NK-92 (cell line): ENCODE results near the gene GZMM.

Experiments used
- DNase-seq: peaks from one replicate; lab custom pipeline; 2025; ENCODE audit not compliant: unreplicated experiment; lab: John Stamatoyannopoulos, UW

Gene GZMM

GRCh38 chr19:543910-544608 is at the start of gene GZMM:
Gene GZMM (plus strand): TSS chr19:544053. CDS start chr19:544072, 19 bp downstream.
- no peak for DNase-seq

DNA sequence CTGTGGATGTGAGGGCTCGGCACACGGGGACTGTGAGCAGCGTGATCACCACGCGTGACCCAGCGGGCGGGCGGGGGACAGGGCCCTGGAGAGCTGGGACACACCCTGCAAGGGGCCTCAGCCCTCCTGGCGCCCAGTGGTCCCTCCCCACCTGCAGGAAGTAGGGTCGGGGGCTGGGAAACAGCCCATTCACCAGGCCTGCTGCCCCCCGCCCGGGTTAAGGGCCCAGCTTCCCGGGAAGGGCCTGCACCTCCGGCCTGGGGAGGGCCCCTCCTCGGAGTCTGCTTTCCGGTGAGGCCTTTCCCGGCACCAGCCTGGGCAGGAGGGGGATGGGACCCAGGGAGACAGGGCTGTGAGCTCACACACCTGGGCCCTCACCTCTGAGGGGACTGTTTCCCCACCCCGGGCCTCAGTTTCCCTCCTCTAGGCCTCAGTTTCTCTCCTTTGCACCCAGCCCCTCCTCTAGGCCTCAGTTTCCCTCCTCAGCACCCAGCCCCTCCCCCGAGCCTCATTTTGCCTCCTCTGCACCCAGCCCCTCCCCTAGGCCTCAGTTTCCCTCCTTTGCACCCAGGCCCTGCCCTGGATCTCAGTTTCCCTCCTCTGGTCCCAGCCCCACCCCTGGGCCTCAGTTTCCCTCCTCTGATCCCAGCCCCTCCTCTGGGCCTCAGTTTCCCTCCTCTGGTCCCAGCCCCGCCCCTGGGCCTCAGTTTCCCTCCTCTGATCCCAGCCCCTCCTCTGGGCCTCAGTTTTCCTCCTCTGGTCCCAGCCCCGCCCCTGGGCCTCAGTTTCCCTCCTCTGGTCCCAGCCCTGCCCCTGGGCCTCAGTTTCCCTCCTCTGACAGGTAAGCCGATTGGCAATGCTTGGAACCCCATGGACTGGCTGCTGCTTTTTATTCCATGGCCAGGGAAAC is 49.4 kb upstream of the GZMM start:
- no peak for DNase-seq

DNA sequence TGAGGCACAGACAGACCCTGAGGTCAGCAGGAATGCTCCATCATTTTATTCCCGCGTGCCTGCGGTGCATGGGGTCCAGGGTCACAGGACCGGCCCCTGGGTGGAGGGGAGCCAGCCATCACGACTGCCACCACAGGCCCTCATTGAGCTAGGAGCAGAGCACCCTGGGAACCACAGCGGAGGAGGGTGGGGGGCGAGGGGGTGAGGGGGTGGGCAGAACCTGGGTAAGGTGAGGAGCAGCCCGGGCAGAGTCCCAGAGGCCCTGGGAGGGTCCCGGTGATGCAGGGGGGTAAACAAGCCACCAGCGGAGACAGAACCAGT is 48.8 kb upstream of the GZMM start:
- DNase-seq = no peak

- no peak for DNase-seq
These were observed 48.3 kb upstream of the GZMM start for GRCh38 chr19:495402-496111.

- no peak for DNase-seq
These were observed 47.7 kb upstream of the GZMM start, which contains the start of gene MADCAM1 for GRCh38 chr19:496112-496665. Gene MADCAM1 (plus strand): TSS chr19:496486. CDS start chr19:496500, 14 bp downstream.

DNA sequence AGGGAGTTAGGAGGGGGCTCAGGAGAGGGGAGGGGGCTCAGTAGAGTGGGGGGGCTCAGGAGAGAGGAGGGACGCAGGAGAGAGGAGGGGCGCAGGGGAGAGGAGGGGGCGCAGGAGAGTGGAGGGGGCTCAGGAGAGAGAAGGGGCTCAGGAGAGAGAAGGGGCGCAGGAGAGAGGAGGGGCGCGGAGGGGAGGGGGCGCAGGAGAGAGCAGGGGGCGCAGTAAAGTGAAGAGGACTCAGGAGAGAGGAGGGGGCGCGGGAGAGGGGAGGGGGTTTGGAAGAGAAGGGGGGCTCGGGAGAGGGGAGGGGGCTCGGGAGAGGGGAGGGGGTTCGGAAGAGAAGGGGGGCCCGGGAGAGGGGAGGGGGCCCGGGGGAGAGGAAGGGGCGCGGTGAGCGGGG is 46.9 kb upstream of the GZMM start:
- no peak for DNase-seq

DNA sequence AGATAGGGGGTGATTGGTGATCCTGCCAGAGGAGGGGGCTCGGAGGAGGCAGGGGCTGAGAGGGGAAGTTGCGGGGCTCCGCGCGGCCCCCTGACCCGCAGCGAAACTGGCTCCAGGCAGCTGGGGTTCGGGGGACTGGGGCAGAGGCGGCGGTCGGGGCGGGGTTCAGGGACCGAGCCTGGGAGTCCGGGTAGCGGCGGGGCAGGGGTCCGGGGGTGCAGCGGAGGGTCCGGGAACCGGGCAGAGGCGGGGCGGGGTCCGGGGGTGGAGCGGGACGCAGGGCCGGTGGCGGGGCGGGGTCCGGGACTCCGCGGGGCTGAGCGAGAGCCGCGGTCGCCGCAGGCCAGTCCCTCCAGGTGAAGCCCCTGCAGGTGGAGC is 46.4 kb upstream of the GZMM start:
- DNase-seq = no peak

DNA sequence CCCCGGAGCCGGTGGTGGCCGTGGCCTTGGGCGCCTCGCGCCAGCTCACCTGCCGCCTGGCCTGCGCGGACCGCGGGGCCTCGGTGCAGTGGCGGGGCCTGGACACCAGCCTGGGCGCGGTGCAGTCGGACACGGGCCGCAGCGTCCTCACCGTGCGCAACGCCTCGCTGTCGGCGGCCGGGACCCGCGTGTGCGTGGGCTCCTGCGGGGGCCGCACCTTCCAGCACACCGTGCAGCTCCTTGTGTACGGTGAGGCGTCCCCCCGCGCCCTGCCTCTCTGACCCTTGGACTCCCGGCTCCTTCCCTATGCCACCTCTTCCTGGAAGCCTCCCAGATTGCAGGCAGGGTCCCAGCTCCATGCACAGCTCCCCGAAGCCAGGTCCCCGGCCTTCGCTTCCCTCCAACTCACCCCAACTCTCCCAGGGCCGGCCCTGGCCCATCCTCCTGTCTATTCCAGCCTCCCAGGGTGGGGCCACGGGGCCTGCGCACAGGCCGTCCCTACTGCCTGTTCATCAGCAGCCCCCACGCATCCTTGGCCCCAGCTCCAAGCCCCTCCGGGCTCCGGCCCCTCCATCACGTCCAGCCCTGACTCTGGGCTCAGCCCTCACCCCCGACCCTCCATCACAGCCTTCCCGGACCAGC is 45.9 kb upstream of the GZMM start:
- DNase-seq = no peak

DNA sequence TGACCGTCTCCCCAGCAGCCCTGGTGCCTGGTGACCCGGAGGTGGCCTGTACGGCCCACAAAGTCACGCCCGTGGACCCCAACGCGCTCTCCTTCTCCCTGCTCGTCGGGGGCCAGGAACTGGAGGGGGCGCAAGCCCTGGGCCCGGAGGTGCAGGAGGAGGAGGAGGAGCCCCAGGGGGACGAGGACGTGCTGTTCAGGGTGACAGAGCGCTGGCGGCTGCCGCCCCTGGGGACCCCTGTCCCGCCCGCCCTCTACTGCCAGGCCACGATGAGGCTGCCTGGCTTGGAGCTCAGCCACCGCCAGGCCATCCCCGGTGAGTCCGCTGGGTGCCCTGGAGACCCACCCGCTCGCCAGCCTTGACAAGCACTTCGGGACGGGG is 45.4 kb upstream of the GZMM start:
- no peak for DNase-seq

- no peak for DNase-seq
These were observed 44.8 kb upstream of the GZMM start for GRCh38 chr19:498977-499623.

- DNase-seq = no peak
These were observed 42.2 kb upstream of the GZMM start for GRCh38 chr19:501646-502045.

- DNase-seq = no peak
These were observed 39.2 kb upstream of the GZMM start for GRCh38 chr19:504616-505015.

DNA sequence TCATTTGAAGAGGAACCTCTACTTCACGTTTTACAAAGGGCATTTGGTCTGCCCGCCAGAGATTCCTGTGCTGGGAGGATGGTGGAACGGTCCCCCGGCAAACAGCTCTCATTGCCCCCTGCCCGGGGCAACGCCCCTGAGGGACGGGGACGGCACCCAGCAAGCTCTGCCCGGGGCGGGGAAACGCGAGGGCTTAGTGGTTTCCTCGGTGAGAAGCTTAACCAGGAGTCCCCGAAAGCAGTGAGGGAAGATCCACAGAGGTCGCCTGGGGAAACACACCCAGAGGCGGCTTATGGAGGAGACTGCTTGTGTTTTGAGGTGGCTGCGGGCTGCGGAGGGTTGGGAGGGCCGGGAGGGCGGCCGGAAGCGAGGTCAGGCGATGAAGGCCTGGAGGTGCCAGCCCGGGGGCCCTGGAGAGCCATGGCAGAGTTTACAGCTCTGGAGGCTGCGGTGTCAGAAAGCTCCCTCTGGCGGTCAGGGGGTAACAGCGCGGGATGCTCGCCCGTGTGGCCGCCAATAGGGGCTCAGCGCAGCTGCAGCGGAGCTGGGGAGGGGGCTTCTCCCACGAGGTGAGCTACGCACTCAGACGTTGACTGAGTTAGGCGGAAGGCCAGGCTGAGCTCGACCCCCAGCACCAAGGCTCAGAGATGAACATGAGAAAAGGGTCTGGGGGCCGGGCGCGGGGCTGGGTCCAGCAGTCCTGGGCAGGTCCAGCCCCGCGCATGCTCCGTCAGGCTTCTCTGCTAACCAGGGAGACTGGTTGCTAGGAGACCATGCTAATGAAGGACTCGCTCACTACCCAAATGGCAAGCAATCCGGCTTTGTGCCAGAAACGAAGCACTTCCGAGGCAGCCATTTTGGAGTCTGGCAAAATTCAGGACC is 37.2 kb upstream of the GZMM start:
- DNase-seq = peak; percentile 55

GRCh38 chr19:507286-508203 is 36.3 kb upstream of the GZMM start, which contains the start of gene TPGS1:
Gene TPGS1 (plus strand): TSS chr19:507497. CDS start chr19:507507, 10 bp downstream.
- no peak for DNase-seq

GRCh38 chr19:508204-509150 is 35.4 kb upstream of the GZMM start:
- no peak for DNase-seq

DNA sequence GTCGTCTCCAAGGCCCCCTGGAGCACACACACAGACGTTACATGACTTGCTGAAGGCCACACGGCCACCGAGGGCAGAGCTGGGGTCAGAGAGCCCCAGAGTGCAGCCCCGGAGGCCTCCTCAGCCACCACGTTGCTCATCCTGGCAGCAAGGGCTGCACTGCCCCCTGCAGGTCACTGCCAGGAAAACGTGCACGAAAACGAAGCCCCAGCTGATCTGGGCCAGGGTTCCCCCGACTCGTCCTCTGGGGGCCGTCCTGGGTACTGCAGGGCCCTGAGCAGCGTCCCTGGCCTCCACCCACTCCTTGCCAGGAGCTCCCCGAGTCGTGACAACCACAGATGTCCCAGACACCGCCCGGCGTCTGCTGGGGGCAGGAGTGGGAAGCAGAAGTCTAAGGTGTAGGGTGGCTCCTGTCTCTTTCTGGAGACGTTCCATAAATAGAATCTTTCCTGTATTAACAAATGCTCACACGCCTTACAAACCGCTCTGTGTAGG is 33.2 kb upstream of the GZMM start:
- no peak for DNase-seq
